Right lobe of liver (tissue), 4 donors: ENCODE measurements around the gene STKLD1.

ENCODE experiments used
- POLR2A ChIP-seq: fragments of 450-650 bp; IDR thresholded peaks from one replicate; pipeline ENCODE4 v1.6.1; 2017; ENCODE audit warnings: antibody characterized with exemption, mild to moderate bottlenecking
- TF ChIP-seq, protein P1 (sequence below), 4 donors: fragments of 200-600 bp in 3 of 4; fragments of 450-650 bp in 1 of 4; IDR thresholded peaks; one replicate each; pipeline versions ENCODE4 v1.5.1 to v1.8.0; 2016 to 2022; ENCODE audit warnings: antibody characterized with exemption in 4 of 4, mild to moderate bottlenecking in 2 of 4
- donor health status: DM: no; HTN: no; CAD: no.
- donor health status: DM: no; HTN: no; CAD: no.
- donor health status: DM: no; HTN: yes; CAD: no.

DNA sequence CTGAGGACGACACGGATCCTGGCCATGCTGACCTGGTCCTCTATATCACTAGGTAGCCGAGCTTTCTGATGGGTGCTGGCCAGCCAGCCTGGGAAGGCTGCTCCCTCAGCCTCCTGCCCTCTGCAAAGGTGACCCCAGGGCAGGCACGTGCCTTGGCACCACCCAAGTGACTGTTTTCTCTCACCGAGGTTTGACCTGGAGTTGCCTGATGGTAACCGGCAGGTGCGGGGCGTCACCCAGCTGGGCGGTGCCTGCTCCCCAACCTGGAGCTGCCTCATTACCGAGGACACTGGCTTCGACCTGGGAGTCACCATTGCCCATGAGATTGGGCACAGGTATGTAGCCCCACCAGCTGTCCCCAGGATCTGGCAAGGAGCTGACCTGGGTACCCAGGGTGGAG is 49.8 kb downstream of the STKLD1 start:
- TF ChIP-seq, protein P1, sequence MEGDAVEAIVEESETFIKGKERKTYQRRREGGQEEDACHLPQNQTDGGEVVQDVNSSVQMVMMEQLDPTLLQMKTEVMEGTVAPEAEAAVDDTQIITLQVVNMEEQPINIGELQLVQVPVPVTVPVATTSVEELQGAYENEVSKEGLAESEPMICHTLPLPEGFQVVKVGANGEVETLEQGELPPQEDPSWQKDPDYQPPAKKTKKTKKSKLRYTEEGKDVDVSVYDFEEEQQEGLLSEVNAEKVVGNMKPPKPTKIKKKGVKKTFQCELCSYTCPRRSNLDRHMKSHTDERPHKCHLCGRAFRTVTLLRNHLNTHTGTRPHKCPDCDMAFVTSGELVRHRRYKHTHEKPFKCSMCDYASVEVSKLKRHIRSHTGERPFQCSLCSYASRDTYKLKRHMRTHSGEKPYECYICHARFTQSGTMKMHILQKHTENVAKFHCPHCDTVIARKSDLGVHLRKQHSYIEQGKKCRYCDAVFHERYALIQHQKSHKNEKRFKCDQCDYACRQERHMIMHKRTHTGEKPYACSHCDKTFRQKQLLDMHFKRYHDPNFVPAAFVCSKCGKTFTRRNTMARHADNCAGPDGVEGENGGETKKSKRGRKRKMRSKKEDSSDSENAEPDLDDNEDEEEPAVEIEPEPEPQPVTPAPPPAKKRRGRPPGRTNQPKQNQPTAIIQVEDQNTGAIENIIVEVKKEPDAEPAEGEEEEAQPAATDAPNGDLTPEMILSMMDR (IDR thresholded peaks at IDR 0.05): no peak
- no peak for TF ChIP-seq POLR2A
